Astrocyte of the spinal cord (primary cell): ENCODE results near the gene NRSN2.
"Not testable (repeated sequence)": the region's sequence is repeated elsewhere in the genome, so short reads cannot be mapped to it uniquely, and the experiment has no call there.

ENCODE experiments used
- DNase-seq: peaks from one replicate; pipeline ENCODE4 v3.0.0; 2011; ENCODE audit warnings: low read depth, low spot score
- H3K4me3 ChIP-seq: 2 replicates; pipeline ENCODE4 v1.5.1; 2011; ENCODE audit warnings: low read depth, mild to moderate bottlenecking, low read length, moderate library complexity
- CTCF ChIP-seq: IDR thresholded peaks from 2 replicates; pipeline ENCODE4 v1.5.1; 2012; ENCODE audit warnings: low read depth, mild to moderate bottlenecking, low read length, inconsistent platforms
- in situ Hi-C: cut with HindIII; loops from 2 replicates; pipeline ENCODE4 v1.10.0; 2017; ENCODE audit warnings: low sequenced_read_pairs

NRSN2 gene

GRCh38 chr20:376750-377149, 29.8 kb downstream of the NRSN2 start:
- TF ChIP-seq CTCF, result no peak

GRCh38 chr20:377578-377977, 30.7 kb downstream of the NRSN2 start:
- H3K4me3 ChIP-seq, DNase-seq, in situ Hi-C loops: not testable (repeated sequence)

More at GRCh38 chr20:376750-377149, 29.8 kb downstream of the NRSN2 start:
- no peak for DNase-seq
- H3K4me3 ChIP-seq, result no peak overlapping the region
- in situ Hi-C loops, result no loop called here

GRCh38 chr20:378961-379336, 32.0 kb downstream of the NRSN2 start:
- in situ Hi-C loops, result no loop called here
- no peak for DNase-seq
- TF ChIP-seq CTCF, result no peak
- no peak overlapping the region for H3K4me3 ChIP-seq

- peak overlapping the region; percentile 74 for H3K4me3 ChIP-seq
- in situ Hi-C loops, result no loop called here
Measured at GRCh38 chr20:380763-381580, 34.1 kb downstream of the NRSN2 start.

GRCh38 chr20:381581-382290, 34.8 kb downstream of the NRSN2 start:
- TF ChIP-seq CTCF, result no peak
- H3K4me3 ChIP-seq, result peak overlapping the region; percentile 74
- peak; percentile 65 for DNase-seq
- in situ Hi-C loops, result no loop called here

More at GRCh38 chr20:380763-381580, 34.1 kb downstream of the NRSN2 start:
- peak; percentile 6 for TF ChIP-seq CTCF
- peak; percentile 58 for DNase-seq

- in situ Hi-C loops, result no loop called here
- no peak for DNase-seq
- TF ChIP-seq CTCF, result no peak
- peak overlapping the region; percentile 74 for H3K4me3 ChIP-seq
Measured at GRCh38 chr20:382291-383115, 35.6 kb downstream of the NRSN2 start.
